Neural cell (in vitro differentiated cells): Measurements from ENCODE around the gene IL31RA.
"Not testable (repeated sequence)": the region's sequence is repeated elsewhere in the genome, so short reads cannot be mapped to it uniquely, and the experiment has no call there.

Experiments
- CTCF ChIP-seq: fragments of 450-650 bp; IDR thresholded peaks from 2 replicates; pipeline ENCODE4 v1.5.1; 2014; ENCODE audit warnings: antibody characterized with exemption, mild to moderate bottlenecking, moderate library complexity; ENCODE audit not compliant: poor library complexity, severe bottlenecking
- EP300 ChIP-seq: fragments of 450-650 bp; conservative IDR thresholded peaks from 2 replicates; pipeline ENCODE4 v1.6.1; 2014; ENCODE audit warnings: antibody characterized with exemption, mild to moderate bottlenecking, moderate library complexity; ENCODE audit not compliant: poor library complexity, severe bottlenecking
- EZH2 ChIP-seq: fragments of 200-600, 300-800 bp; shearing (Covaris generic), sonication (generic); IDR thresholded peaks from 2 replicates; pipeline ENCODE4 v1.6.1; 2014; ENCODE audit warnings: antibody characterized with exemption, low read length, borderline replicate concordance, mild to moderate bottlenecking; ENCODE audit not compliant: insufficient read depth, poor library complexity, severe bottlenecking
- POLR2AphosphoS5 ChIP-seq: IDR thresholded peaks from 2 replicates; pipeline ENCODE4 v1.6.1; 2012
- RAD21 ChIP-seq: fragments of 450-650 bp; conservative IDR thresholded peaks from 2 replicates; pipeline ENCODE4 v1.6.1; 2014; ENCODE audit warnings: antibody characterized with exemption, mild to moderate bottlenecking, moderate library complexity
- REST ChIP-seq: IDR thresholded peaks from 2 replicates; pipeline ENCODE4 v1.6.1; 2012; ENCODE audit warnings: borderline replicate concordance
- SMC3 ChIP-seq: fragments of 450-650 bp; conservative IDR thresholded peaks from 2 replicates; pipeline ENCODE4 v1.6.1; 2014; ENCODE audit warnings: antibody characterized with exemption, mild to moderate bottlenecking, moderate library complexity; ENCODE audit not compliant: poor library complexity
- TAF1 ChIP-seq: IDR thresholded peaks from 2 replicates; pipeline ENCODE4 v1.6.1; 2012; ENCODE audit warnings: low read depth

GRCh38 chr5:55937598-55937997, 86.4 kb downstream of the IL31RA start:
- TF ChIP-seq CTCF, RAD21, EZH2, TAF1, EP300, POLR2AphosphoS5, SMC3, REST: not testable (repeated sequence)
